Esophagus squamous epithelium (tissue), 5 donors: Measurements from ENCODE around the gene CXCL9. TPM values are rescaled to one million over a fixed set of nuclear protein-coding genes. Genes with fewer than 3 reads are reported as not detected.

ENCODE experiments used
- DNase-seq: peaks from one replicate; lab custom pipeline; 2025; lab: John Stamatoyannopoulos, UW
- H3K27ac ChIP-seq, 4 donors: fragments of 200-600 bp; sonication (generic); one replicate each; pipeline ENCODE4 v1.5.1; 2016 to 2019; ENCODE audit warnings: mild to moderate bottlenecking in 1 of 4
- H3K27me3 ChIP-seq, 4 donors: fragments of 200-600 bp; sonication (generic); 1 replicate in 3 of 4; 2 replicates in 1 of 4; pipeline versions ENCODE4 v1.5.1 to v1.6.0; 2017 to 2021; ENCODE audit warnings: antibody characterized with exemption in 1 of 4
- H3K36me3 ChIP-seq, 3 donors: fragments of 200-600 bp; sonication (generic); one replicate each; pipeline ENCODE4 v1.5.1; 2016 to 2019
- H3K4me1 ChIP-seq, 3 donors: fragments of 200-600 bp; sonication (generic); one replicate each; pipeline ENCODE4 v1.5.1; 2017 to 2019
- H3K4me3 ChIP-seq, 4 donors: fragments of 200-600 bp; sonication (generic); 1 replicate in 3 of 4; 2 replicates in 1 of 4; pipeline ENCODE4 v1.5.1; 2016 to 2019; ENCODE audit warnings: mild to moderate bottlenecking in 2 of 4, moderate library complexity in 1 of 4
- H3K9me3 ChIP-seq, 3 donors: fragments of 200-600 bp; sonication (generic); one replicate each; pipeline ENCODE4 v1.5.1; 2016 to 2019
- CTCF ChIP-seq, 6 experiments: fragments of 450-650 bp in 4 of 6; fragments of 200-600 bp in 2 of 6; sonication (generic) in 2 of 6; IDR thresholded peaks; one replicate each; pipeline ENCODE4 v1.5.1; 2016 to 2019; ENCODE audit warnings: antibody characterized with exemption in 6 of 6, mild to moderate bottlenecking in 4 of 6, moderate library complexity in 4 of 6
- POLR2A ChIP-seq, 4 donors: fragments of 450-650 bp; IDR thresholded peaks; one replicate each; pipeline ENCODE4 v1.6.1; 2017; ENCODE audit warnings: antibody characterized with exemption in 4 of 4, mild to moderate bottlenecking in 4 of 4, moderate library complexity in 3 of 4
- WGBS, 2 donors: methylation state at CpG; one replicate each; pipeline ENCODE4 v1.1.5; 2018; 5-methylcytosine and 5-hydroxymethylcytosine counted together
- intact Hi-C: fragments of 100-400 bp; cut with DNase I; formaldehyde crosslinking; loops from one replicate; pipeline ENCODE4 v1.15.0; 2022
- total RNA-seq, 4 donors: library from RNA; depleted of rRNA; stranded (reverse); fragments of >200 nt; gene quantifications; one replicate each; pipeline ENCODE4 v1.1.0, GENCODE V29; 2016
- donor health status: DM: yes; HTN: yes; CAD: no.

Gene CXCL9
- total RNA-seq, 4 donors from 2014 or later = 0.11 to 5.6 (median 0.19) TPM; not detected in 1

DNA sequence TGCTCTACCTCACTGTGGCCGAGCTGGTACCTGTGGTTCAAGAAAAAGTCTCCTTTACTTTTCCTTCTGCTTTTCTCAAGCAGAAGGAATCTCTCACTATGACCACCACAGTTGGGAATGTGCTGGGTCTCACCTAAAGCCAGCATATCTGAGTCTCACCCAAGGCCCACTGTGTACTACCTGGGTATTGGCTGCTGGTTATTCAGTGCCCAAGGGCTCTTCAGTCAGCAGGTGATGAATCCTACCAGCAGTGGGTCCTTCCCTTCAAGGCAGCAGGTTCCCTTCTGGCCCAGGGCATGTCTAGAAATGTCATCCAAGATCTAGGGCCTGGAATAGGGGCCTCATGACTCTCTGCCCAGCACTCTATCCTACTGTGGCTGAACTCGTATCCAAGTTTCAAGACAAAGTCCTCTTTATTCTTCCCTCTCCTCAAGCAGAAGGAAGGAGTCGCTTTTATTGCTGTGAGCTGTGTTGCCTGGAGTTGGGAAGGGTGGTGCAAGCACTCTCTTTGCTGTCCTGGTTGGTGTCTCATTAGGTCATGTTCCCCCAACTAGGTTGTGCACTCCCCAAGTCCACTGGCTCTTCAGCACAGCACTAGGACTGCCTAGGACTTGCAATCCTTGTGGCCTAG is 9.9 kb upstream of the CXCL9 start:
- Histone ChIP-seq H3K27me3 (no peaks in the 10 kb centered on the region), H3K9me3 (no peaks in the 10 kb centered on the region), H3K36me3 (no peaks in the 10 kb centered on the region), H3K4me1 (peaks cover under 1 to 9% (median 4%) of the 10 kb centered on the region in 3 donors), H3K4me3 (no peak overlapping the region), H3K27ac (no peak overlapping the region)
- intact Hi-C loops = no loop called here
- no peak for TF ChIP-seq CTCF (IDR thresholded peaks at IDR 0.05)
- no peak for TF ChIP-seq POLR2A (IDR thresholded peaks at IDR 0.05)
- WGBS, 2 donors = 90 to 94% methylated on average over 2 to 3 of the region's 3 CpGs
- no peak for DNase-seq

GRCh38 chr4:76016393-76016792 is 9.1 kb upstream of the CXCL9 start:
- no peaks in the 10 kb centered on the region for H3K9me3 ChIP-seq
- no peak overlapping the region for H3K4me3 ChIP-seq
- peaks cover 6 to 17% (median 11%) of the 10 kb centered on the region in 3 donors for H3K4me1 ChIP-seq
- intact Hi-C loops = no loop called here
- no peak for DNase-seq
- no peak overlapping the region for H3K27ac ChIP-seq
- WGBS, 2 donors = 79 to 88% methylated on average over 2 of the region's 2 CpGs
- no peaks in the 10 kb centered on the region for H3K36me3 ChIP-seq
- TF ChIP-seq CTCF (IDR thresholded peaks at IDR 0.05) (no peak), POLR2A (IDR thresholded peaks at IDR 0.05) (no peak)
- H3K27me3 ChIP-seq = no peaks in the 10 kb centered on the region

- H3K9me3 ChIP-seq = no peaks in the 10 kb centered on the region
- TF ChIP-seq CTCF (IDR thresholded peaks at IDR 0.05) (no peak), POLR2A (IDR thresholded peaks at IDR 0.05) (no peak)
- no peak overlapping the region for H3K4me3 ChIP-seq
- H3K27me3 ChIP-seq = no peaks in the 10 kb centered on the region
- intact Hi-C loops = no loop called here
- H3K27ac ChIP-seq = no peak overlapping the region
- 6% methylated on average over 1 of the region's 1 CpG for WGBS, 2 donors
- no peaks in the 10 kb centered on the region for H3K36me3 ChIP-seq
- peaks cover 6 to 20% (median 13%) of the 10 kb centered on the region in 3 donors for H3K4me1 ChIP-seq
- DNase-seq = no peak
Observed at GRCh38 chr4:76013540-76013939, 6.2 kb upstream of the CXCL9 start.

GRCh38 chr4:76012388-76012801 is 5.1 kb upstream of the CXCL9 start:
- WGBS, 2 donors = 20 to 25% methylated on average over 1 of the region's 1 CpG
- intact Hi-C loops = no loop called here

More at GRCh38 chr4:76012388-76012801, 5.1 kb upstream of the CXCL9 start:
- Histone ChIP-seq H3K4me1 (peaks cover 6 to 20% (median 13%) of the 10 kb centered on the region in 3 donors), H3K27me3 (no peaks in the 10 kb centered on the region), H3K27ac (peak overlapping the region; percentile 6 to 74 (median 65)), H3K9me3 (no peaks in the 10 kb centered on the region), H3K36me3 (no peaks in the 10 kb centered on the region), H3K4me3 (peak overlapping the region in 1 of 4 donors; percentile 20)
- TF ChIP-seq POLR2A (IDR thresholded peaks at IDR 0.05) (no peak), CTCF (IDR thresholded peaks at IDR 0.05) (no peak)
- no peak for DNase-seq
